ENCODE results near the gene JARID2. TPM values are rescaled to one million over a fixed set of nuclear protein-coding genes. Genes with fewer than 3 reads are reported as not detected.

The JARID2 gene
- total and polyA plus RNA-seq, 3 experiments from 2014 or later = 12.0 to 25.5 (median 25.0) TPM

GRCh38 chr6:15227827-15228318, 18.0 kb upstream of the JARID2 start:
- Histone ChIP-seq H3K9me3 (ENCODE audit: low read length) (no peaks in the 10 kb centered on the region), H3K4me3 (ENCODE audit: low read length) (no peak overlapping the region), H3K27ac (ENCODE audit: low read depth, low read length) (no peak overlapping the region), H3K27me3 (ENCODE audit: insufficient read depth, low read length, poor library complexity, severe bottlenecking) (no peaks in the 10 kb centered on the region), H3K4me1 (ENCODE audit: insufficient read depth, low read length) (no peaks in the 10 kb centered on the region), H3K36me3 (ENCODE audit: insufficient read depth, low read length) (no peaks in the 10 kb centered on the region)
- Mint-ChIP-seq H3K27ac (no peak overlapping the region), H3K4me1 (no peaks in the 10 kb centered on the region), H3K9me3 (no peaks in the 10 kb centered on the region), H3K36me3 (peaks cover 0 to 1% (median 0%) of the 10 kb centered on the region in 3 donors), H3K27me3 (peaks cover 0 to 2% of the 10 kb centered on the region in 2 donors), H3K4me3 (no peak overlapping the region)
- no peak for DNase-seq
- ChIA-PET CTCF (no interaction called here), POLR2A (no interaction called here)

DNA sequence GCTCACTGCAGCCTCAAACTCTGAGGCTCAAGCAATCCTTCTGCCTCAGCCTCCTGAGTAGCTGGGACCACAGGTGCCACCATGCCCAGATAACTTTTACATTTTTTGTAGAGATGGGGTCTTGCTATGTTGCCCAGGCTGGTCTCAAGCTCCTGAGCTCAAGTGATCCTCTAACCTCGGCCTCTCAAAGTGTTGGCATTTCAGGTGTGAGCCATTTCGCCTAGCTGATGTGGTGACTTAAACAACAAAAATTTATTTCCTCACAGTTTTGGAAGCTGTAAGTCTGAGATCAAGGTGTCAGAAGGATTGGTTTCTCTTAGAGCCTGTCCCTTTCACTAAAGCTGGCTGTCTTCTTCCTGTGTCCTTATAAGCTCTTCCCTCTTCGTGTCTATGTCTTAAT, 15.0 kb upstream of the JARID2 start:
- Histone ChIP-seq H3K4me1 (ENCODE audit: insufficient read depth, low read length) (no peaks in the 10 kb centered on the region), H3K9me3 (ENCODE audit: low read length) (no peaks in the 10 kb centered on the region), H3K27me3 (ENCODE audit: insufficient read depth, low read length, poor library complexity, severe bottlenecking) (no peaks in the 10 kb centered on the region), H3K4me3 (ENCODE audit: low read length) (no peak overlapping the region), H3K27ac (ENCODE audit: low read depth, low read length) (no peak overlapping the region), H3K36me3 (ENCODE audit: insufficient read depth, low read length) (no peaks in the 10 kb centered on the region)
- ChIA-PET POLR2A (interaction anchor here (0.5 kb wide), 1 partner anchor 159 kb away, joined by 3 read pairs; no protein-coding TSS in a partner anchor), CTCF (interaction anchor here (1.2 kb wide), 1 partner anchor 1022 kb away, joined by 3 read pairs; no protein-coding TSS in a partner anchor)
- no peaks in the 10 kb centered on the region for H3K27me3 Mint-ChIP-seq
- DNase-seq = no peak
- no peaks in the 10 kb centered on the region for H3K4me1 Mint-ChIP-seq
- no peaks in the 10 kb centered on the region for H3K9me3 Mint-ChIP-seq
- H3K36me3 Mint-ChIP-seq = peaks cover 0 to 1% (median 0%) of the 10 kb centered on the region in 3 donors
- H3K4me3 Mint-ChIP-seq = no peak overlapping the region
- no peak overlapping the region for H3K27ac Mint-ChIP-seq

DNA sequence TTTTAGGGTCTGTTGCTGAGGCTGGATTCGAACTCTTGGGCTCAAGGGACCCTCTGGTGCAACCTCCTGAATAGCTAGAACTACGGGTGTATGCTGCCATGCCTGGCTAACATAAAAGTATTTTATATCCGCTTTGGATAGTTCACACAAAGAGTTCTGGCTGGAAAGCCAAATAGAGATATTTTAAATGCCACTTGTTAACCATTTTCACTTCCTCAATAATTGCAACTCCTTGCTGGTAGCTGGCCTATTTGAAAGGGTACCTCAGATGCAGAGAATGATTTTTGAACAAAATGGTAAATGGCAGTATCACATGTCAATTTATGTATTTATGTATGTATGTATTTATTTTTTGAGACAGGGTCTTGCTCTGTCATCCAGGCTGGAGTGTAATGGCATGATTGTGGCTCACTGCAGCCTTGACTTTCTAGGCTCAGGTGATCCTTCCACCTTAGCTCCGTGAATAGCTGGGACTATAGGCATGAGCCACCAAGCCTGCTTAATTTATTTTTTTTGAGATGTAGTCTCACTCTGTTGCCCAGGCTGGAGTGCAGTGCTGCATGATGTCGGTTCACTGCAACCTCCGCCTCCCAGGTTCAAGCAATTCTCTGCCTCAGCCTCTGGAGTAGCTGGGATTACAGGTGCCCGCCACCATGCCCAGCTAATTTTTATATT, 12.9 kb upstream of the JARID2 start:
- no peaks in the 10 kb centered on the region for H3K36me3 ChIP-seq (ENCODE audit: insufficient read depth, low read length)
- ChIA-PET POLR2A (no interaction called here), CTCF (interaction anchor here (1.8 kb wide), 1 partner anchor 10 kb away, joined by 6 read pairs; no protein-coding TSS in a partner anchor)
- Mint-ChIP-seq H3K4me3 (no peak overlapping the region), H3K4me1 (no peaks in the 10 kb centered on the region), H3K9me3 (no peaks in the 10 kb centered on the region), H3K36me3 (peaks cover 0 to 1% (median 0%) of the 10 kb centered on the region in 3 donors), H3K27me3 (no peaks in the 10 kb centered on the region), H3K27ac (no peak overlapping the region)
- no peak for DNase-seq
- no peak overlapping the region for H3K27ac ChIP-seq (ENCODE audit: low read depth, low read length)
- no peaks in the 10 kb centered on the region for H3K4me1 ChIP-seq (ENCODE audit: insufficient read depth, low read length)
- no peaks in the 10 kb centered on the region for H3K9me3 ChIP-seq (ENCODE audit: low read length)
- no peaks in the 10 kb centered on the region for H3K27me3 ChIP-seq (ENCODE audit: insufficient read depth, low read length, poor library complexity, severe bottlenecking)
- no peak overlapping the region for H3K4me3 ChIP-seq (ENCODE audit: low read length)

DNA sequence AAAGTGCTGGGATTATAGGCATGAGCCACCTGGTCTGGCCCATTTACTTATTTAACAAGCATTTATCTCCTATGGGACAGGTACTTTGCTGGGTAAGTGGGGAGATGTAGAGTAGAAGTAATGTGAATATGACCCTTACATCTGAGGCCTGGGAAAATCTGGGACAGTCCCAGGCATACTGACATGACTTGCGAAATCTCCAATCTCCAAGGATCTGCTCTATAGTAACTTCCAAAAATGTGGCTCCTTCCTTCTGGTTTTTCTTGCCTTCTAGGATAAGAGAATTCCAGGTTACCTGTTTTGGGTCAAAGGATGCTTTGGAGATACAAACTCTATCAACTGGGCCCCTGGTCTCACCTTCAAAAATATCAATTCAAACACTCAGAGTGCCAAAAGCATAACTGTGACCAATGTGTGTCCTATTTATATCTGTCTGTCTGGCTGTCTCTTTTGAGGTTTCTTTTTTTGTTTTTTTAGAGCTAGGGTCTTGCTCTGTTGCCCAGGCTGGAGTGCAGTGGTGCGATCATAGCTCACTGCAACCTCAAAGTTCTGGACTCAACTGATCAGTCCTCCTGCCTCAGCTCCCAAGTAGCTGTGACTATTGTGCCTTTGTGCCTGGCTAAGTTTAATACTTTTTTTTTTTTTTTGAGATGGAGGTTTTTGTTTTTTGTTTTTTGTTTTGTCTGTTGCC, 11.7 kb upstream of the JARID2 start:
- H3K27me3 ChIP-seq (ENCODE audit: insufficient read depth, low read length, poor library complexity, severe bottlenecking) = no peaks in the 10 kb centered on the region
- Mint-ChIP-seq H3K27me3 (no peaks in the 10 kb centered on the region), H3K9me3 (no peaks in the 10 kb centered on the region), H3K27ac (no peak overlapping the region), H3K4me3 (peak overlapping the region in 1 of 7 donors; percentile 27), H3K4me1 (no peaks in the 10 kb centered on the region), H3K36me3 (peaks cover 0 to 1% (median 0%) of the 10 kb centered on the region in 3 donors)
- ChIA-PET POLR2A (interaction anchor here (0.5 kb wide), 1 partner anchor 8 kb away, joined by 5 read pairs; no protein-coding TSS in a partner anchor), CTCF (interaction anchor here (1.8 kb wide), 1 partner anchor 9 kb away, joined by 6 read pairs; no protein-coding TSS in a partner anchor)
- no peak for DNase-seq
- no peaks in the 10 kb centered on the region for H3K36me3 ChIP-seq (ENCODE audit: insufficient read depth, low read length)
- no peak overlapping the region for H3K4me3 ChIP-seq (ENCODE audit: low read length)
- no peaks in the 10 kb centered on the region for H3K4me1 ChIP-seq (ENCODE audit: insufficient read depth, low read length)
- H3K9me3 ChIP-seq (ENCODE audit: low read length) = no peaks in the 10 kb centered on the region
- H3K27ac ChIP-seq (ENCODE audit: low read depth, low read length) = no peak overlapping the region

GRCh38 chr6:15239616-15240364, 6.1 kb upstream of the JARID2 start:
- H3K27me3 Mint-ChIP-seq = peaks cover 0 to 3% of the 10 kb centered on the region in 2 donors
- no peaks in the 10 kb centered on the region for H3K9me3 Mint-ChIP-seq
- H3K4me1 ChIP-seq (ENCODE audit: insufficient read depth, low read length) = peaks cover 4% of the 10 kb centered on the region
- no peak overlapping the region for H3K4me3 Mint-ChIP-seq
- no peak overlapping the region for H3K4me3 ChIP-seq (ENCODE audit: low read length)
- H3K27ac ChIP-seq (ENCODE audit: low read depth, low read length) = no peak overlapping the region
- ChIA-PET CTCF (no interaction called here), POLR2A (no interaction called here)
- H3K27me3 ChIP-seq (ENCODE audit: insufficient read depth, low read length, poor library complexity, severe bottlenecking) = no peaks in the 10 kb centered on the region
- no peak for DNase-seq
- H3K9me3 ChIP-seq (ENCODE audit: low read length) = no peaks in the 10 kb centered on the region
- no peaks in the 10 kb centered on the region for H3K36me3 ChIP-seq (ENCODE audit: insufficient read depth, low read length)
- no peaks in the 10 kb centered on the region for H3K36me3 Mint-ChIP-seq
- peaks cover 2 to 8% (median 5%) of the 10 kb centered on the region in 3 donors for H3K4me1 Mint-ChIP-seq
- peak overlapping the region in 1 of 8 donors; percentile 36 for H3K27ac Mint-ChIP-seq

GRCh38 chr6:15242503-15242902, 3.4 kb upstream of the JARID2 start:
- Histone ChIP-seq H3K27ac (ENCODE audit: low read depth, low read length) (no peak overlapping the region), H3K4me1 (ENCODE audit: insufficient read depth, low read length) (peaks cover 4% of the 10 kb centered on the region), H3K27me3 (ENCODE audit: insufficient read depth, low read length, poor library complexity, severe bottlenecking) (no peaks in the 10 kb centered on the region), H3K36me3 (ENCODE audit: insufficient read depth, low read length) (no peaks in the 10 kb centered on the region), H3K9me3 (ENCODE audit: low read length) (no peaks in the 10 kb centered on the region), H3K4me3 (ENCODE audit: low read length) (no peak overlapping the region)
- peaks cover 13 to 25% (median 16%) of the 10 kb centered on the region in 3 donors for H3K4me1 Mint-ChIP-seq
- H3K36me3 Mint-ChIP-seq = peaks cover 0 to 19% (median 0%) of the 10 kb centered on the region in 3 donors
- no peaks in the 10 kb centered on the region for H3K9me3 Mint-ChIP-seq
- ChIA-PET POLR2A (interaction anchor here (0.6 kb wide), 1 partner anchor 8 kb away, joined by 5 read pairs; no protein-coding TSS in a partner anchor), CTCF (no interaction called here)
- H3K27ac Mint-ChIP-seq = peak overlapping the region in 1 of 8 donors; percentile 99
- no peak for DNase-seq
- H3K27me3 Mint-ChIP-seq = peaks cover 0 to 3% of the 10 kb centered on the region in 2 donors
- peak overlapping the region in 1 of 7 donors; percentile 85 for H3K4me3 Mint-ChIP-seq

- H3K27ac Mint-ChIP-seq = peak overlapping the region in 4 of 8 donors; percentile 17 to 99 (median 34)
- peaks cover 0 to 3% of the 10 kb centered on the region in 2 donors for H3K27me3 Mint-ChIP-seq
- peaks cover 0 to 23% (median 0%) of the 10 kb centered on the region in 3 donors for H3K36me3 Mint-ChIP-seq
- H3K4me1 Mint-ChIP-seq = peaks cover 13 to 28% (median 18%) of the 10 kb centered on the region in 3 donors
- DNase-seq = no peak
- no peak overlapping the region for H3K27ac ChIP-seq (ENCODE audit: low read depth, low read length)
- ChIA-PET POLR2A (interaction anchor here (0.6 kb wide), 2 partner anchors 9 to 1532 kb away, joined by 3 to 5 read pairs; no protein-coding TSS in a partner anchor), CTCF (interaction anchor here (0.6 to 1.2 kb wide), 2 partner anchors 9 to 245 kb away, joined by 4 to 6 read pairs; no protein-coding TSS in a partner anchor)
- H3K4me3 ChIP-seq (ENCODE audit: low read length) = no peak overlapping the region
- no peaks in the 10 kb centered on the region for H3K9me3 Mint-ChIP-seq
- H3K27me3 ChIP-seq (ENCODE audit: insufficient read depth, low read length, poor library complexity, severe bottlenecking) = no peaks in the 10 kb centered on the region
- H3K36me3 ChIP-seq (ENCODE audit: insufficient read depth, low read length) = no peaks in the 10 kb centered on the region
- H3K4me1 ChIP-seq (ENCODE audit: insufficient read depth, low read length) = peaks cover 4% of the 10 kb centered on the region
- H3K9me3 ChIP-seq (ENCODE audit: low read length) = no peaks in the 10 kb centered on the region
- peak overlapping the region in 6 of 7 donors; percentile 43 to 100 (median 45) for H3K4me3 Mint-ChIP-seq
Measured at GRCh38 chr6:15242937-15243614, 2.8 kb upstream of the JARID2 start.
